Kidney tubule cell (primary cell): ENCODE data around the gene MAPKBP1.
A peak's percentile ranks its signal among the peaks of the same experiment; 100 is the strongest.

Source experiments
- DNase-seq: peaks from one replicate; pipeline ENCODE4 v3.0.0-alpha.2; 2018; ENCODE audit warnings: low spot score

The MAPKBP1 gene

DNA sequence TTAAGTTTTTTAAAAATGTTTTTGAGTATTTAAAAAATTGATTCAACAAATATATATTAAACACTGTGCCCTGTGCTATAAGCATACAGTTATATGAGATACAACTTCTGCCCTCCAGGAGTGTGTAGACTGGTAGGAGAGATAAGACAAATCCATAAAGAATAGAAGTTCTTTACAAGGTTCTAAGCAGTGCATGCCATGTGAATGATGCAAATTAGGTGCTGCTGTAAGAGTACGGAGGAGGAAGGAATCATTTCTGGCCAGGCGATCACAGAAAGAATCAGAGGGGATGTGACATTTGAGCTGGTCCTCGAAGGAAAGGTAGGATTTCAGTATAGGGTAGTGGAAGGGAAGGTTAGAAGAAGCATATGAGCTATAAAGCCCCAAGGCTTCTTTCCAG is 14.0 kb downstream of the MAPKBP1 start:
- no peak for DNase-seq

DNA sequence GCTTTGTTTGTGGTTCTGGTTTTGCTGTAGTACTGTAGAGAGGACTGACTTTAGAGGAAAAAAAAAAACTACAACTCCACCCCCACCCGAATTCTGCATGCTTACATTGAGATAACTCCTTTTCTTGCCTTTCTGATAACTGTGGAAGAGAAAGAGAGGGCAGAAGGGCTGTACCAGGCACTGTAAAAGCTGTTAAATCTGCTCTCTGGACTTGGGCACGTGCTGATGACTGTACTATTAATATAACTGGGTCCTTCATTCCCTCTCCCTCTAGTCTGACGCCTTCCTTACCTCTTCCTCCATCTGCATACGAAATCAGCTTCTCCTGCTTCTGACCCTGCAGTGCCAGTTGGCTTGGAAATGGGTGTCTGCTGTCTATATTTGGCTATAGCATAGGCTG is 15.0 kb downstream of the MAPKBP1 start:
- no peak for DNase-seq

DNA sequence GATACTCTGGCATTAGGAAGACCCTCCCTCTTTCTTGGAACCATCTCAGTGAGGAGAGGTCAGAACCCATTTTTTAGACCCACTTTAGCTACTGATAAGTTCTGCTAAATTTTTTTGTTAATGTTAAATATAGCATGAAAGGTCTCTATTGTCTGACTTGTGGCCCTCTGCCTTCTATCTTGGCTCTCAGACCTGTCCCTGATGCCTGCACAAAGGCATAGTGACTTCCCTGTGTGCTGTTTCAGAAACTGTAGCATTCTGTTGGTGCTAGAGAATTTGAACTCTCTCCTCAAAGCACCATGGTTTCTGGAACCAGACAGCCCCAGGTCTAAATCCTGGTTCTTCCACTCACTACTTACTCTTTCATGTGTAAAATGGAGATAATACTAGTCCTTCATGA is 15.4 kb downstream of the MAPKBP1 start:
- DNase-seq = no peak

DNA sequence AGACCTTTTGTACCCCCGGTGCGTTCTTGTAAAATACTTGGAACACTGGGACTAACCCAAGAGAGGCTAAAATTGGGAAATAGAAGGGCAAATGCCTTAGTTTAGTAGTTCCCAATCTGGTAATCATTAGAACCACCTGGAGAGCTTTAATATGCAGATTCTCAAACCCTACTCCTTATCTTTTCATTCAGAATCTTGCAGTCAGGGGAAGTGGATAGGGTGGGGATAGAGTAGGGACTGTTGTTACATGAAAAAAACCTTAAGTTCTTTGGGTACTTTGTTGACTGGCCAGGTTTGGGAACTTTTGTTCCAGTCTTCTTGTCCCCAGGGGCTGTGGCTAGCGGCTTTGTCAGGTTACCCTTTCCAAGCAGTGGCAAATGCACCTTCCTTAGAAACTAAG is 15.9 kb downstream of the MAPKBP1 start:
- DNase-seq = no peak

DNA sequence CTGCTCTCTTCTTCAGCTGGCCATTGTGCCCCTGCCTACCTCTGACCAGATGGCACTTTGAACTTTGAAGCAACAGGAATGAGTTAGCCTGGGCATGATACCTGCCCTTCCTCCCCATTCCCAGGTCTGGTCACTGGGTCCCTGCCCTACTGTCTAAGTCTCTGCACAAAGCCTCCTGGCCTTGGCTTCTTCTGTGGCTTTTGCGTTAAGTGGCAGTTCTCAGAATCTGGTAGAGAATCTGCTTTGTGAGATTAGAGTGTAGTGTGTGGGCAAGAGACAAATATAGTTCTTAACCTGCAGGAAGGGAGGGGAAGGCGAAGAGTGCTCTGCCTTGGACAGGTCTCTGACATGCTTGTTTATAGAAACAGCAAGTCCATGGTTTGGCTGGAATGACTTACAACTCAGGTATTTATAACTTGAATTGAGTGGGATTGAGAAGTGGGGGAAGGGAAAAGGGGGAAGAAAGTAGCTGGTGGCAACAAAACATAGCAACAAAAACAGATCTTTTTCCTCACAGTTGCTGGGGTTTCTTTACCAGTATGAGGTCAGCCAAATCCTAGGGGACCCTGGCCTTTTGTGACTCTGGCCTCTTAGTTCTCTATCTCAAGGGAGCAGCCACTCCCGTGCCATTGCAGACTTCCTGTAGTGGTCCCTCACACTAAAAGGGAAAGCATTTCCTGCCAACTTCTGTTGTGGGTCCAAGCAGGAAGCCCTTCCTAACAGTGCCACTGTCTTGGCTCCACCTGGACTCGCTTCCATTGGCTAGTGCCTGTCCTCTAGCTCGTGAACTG is 16.7 kb downstream of the MAPKBP1 start:
- peak; percentile 89 for DNase-seq

DNA sequence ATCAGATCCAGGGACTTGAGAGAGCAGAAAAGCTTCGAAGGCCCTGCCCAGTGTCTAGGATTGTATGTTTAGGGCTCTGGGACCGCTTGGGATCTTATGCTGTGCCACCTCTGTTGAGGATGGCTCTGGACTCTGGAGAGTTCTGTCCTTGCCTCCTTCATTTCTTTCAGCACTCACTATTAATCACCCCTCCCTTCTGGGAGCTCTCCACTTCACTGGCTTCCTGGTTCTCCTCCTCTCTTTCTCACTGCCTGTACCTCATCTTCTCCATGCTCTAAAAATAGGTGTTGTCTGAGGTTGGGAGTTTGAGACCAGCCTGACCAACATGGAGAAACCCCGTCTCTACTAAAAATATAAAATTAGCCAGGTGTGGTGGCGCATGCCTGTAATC is 17.3 kb downstream of the MAPKBP1 start:
- peak; percentile 40 for DNase-seq

DNA sequence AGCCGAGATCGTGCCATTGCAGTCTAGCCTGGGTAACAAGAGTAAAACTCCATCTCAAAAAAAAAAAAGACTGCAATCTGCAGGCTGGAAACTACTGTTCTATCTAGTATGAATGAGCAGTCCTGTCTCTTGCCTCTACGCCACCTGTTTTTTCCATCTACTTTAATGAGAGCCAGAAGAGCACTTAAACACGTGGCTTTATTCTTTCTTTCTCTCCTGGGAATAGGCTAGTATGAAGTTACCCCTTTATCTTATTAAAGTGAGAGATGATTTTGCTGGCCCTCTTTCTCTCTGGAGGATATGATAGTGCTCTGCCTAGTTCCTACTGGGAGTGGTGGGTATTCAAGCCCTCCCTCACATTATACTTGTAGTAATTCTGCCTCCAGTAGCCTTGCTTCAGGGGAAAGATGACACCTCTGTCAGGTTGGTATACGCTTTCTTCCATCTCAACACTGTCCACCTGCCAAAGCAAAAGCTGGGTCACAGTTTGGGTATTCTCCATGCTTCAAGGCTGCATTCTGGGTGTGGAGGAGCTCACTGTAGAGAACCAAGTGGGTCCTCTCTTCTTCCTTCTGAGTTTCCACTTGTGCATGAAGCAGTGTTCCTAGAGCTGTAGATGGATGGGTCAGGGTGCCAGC is 17.8 kb downstream of the MAPKBP1 start:
- no peak for DNase-seq

DNA sequence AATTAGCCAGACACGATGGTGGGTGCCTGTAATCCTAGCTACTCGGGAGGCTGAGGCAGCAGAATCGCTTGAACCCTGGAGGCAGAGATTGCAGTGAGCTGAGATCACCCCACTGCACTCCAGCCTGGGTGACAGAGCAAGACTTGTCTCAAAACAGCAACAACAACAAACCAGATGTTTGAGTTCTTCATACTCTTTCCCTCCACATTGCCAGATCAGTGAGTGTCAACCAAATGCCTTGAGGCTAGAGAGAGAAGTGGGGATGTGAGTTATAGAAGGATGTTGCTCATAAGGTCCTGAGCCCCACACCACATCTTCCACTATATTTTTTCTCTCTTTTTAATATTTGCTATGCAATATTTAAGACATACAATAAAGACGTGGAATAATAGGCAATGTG is 19.8 kb downstream of the MAPKBP1 start:
- DNase-seq = no peak

DNA sequence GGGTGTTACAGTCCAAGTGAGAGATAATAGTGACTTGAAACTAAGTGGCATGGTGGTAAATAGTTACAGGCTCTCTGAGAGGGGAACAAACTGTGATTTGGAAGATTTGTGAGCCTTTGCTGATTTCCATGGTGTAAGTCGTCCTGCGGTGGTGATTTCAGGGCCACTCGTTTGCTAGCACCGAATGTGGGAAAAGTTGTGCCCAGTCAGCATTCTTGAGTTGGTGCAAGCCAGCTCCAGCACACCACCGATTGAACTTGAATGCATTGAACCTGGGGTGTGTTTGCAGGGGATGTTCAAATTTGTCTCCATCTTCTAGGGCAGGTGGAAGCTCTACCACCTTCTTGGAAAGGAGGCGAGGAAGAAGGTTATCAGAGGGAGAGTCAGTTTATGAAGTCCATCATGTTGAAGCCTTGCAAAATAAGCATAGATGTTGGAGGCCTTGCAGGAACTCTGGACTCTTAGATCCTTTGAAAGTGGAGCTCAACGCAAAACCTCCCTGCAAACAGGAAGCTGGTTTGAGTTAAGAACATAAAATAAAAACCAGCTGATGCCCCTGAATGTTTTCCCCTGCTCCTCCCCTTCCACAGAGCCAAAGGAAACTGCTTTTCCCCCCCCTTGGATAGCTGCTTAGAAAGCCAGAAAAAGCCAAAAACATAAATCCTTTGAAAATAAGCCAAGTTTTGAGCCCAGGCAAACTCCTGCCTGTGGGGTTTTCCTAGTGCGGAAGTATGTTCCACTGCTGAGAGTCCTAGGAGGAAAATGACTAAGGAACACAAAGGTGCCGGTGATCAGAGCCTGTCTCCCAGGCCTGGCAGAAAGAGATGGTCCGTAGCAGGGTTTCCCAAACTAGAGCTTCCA is 21.9 kb downstream of the MAPKBP1 start:
- peak; percentile 49 for DNase-seq

DNA sequence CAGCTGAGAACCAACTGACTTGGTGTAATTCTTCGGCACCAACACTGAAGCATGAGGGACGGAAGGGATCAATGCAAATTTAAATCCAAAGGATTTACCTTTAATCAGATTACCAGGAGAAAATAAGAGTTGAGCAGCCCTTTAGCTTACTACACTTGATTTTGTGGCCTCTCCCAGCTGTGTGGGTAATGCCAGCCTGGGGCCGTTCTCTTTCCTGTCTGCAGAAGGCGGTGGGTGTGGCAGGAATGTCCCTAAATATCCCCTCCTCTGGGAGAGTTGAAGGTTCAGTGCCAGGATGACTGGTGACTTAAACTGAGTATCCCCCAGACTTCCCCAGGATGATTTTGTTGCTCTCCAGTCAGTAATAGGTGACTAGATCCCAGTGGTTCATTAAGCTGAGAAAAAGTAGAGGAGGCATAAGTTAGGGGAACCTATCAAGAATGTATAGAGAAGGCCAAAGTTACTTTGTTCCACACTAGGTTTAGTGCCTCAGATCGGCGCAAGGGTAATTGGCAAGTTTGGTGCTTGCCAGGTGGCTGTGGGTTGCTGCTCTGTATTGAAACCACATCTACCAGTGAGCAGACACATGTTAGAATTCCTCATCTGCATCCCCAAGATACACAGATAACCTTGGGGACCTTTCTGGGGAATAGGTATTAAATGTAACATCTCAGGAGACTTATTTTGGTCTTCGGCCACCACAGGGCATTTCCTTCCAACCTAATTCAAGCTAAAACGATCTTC is 23.1 kb downstream of the MAPKBP1 start:
- DNase-seq = no peak

DNA sequence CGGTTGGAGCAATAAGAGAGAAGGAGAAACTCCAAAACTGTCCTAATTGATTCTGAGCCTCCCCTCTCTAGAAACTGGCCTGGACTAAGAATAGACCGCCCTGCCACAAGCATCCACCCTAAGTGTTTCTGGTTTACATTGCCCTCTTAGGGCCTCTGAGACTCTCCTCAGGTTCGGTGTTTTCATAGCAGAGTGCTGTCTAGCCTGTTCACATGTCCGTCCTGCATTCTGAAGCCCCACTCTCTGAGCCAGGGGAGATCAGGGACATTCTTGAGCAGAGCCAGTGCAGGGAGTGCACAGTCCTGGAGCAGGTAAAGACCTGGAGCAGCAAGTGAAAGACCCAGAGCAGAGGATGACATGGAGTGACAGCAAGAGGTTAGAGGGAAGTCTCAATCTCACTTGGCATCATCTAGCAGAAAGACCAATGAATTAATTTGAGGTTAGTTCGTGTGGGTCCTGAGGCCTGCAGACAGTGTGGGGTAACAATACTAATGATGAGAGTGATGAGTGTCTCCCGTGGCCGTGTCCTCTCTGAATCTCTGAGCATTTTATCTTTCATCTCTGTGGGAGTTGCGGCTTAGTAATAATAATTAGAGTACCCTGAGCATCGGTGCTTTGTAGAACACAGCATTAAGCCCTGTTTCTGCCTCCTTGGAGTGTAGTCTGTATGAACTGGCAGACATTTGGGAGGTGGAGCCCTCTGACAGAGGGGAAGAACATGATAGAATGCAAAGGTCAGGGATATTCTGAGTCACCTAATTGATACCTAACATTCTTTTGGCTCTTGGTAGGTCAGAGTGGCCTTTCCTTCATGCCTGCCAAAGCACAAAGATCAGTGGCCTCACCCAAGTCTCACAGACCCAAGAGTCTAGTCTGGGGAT is 24.6 kb downstream of the MAPKBP1 start:
- DNase-seq = peak; percentile 76

DNA sequence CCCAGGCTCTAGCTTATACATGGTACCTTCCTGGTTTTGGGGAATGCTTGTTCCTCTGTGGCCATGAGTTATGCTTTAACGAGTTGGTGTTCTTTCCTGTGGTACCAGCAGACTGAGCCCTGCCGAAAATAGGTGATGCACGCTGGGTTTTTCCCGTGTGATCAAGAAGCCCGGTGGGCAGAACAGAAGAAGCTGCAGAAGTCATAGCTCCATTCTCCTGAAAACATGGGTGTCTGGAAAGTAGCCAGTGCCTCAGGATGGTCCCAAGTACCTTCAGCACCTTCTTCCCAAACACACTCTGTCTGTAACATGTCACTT is 25.2 kb downstream of the MAPKBP1 start:
- DNase-seq = no peak

DNA sequence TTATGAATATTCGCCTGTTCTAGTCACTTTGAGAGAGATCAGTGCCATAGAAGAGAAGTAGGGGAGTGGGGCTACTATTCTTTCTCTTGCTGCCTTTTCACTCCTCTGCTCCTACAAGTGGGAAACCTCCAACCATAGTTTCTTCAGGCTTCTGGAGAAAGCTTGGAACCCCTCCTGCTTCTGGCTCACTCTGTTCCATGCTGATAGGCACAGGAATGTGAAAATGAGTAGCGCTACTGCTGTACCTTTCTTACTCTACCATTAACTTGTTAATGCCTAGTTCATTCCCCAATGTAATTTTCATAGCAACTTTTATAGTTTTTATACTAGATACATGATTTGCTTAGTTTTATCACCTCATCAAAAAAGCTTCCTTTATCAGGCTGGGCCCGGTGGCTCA is 26.9 kb downstream of the MAPKBP1 start:
- DNase-seq = peak; percentile 62

DNA sequence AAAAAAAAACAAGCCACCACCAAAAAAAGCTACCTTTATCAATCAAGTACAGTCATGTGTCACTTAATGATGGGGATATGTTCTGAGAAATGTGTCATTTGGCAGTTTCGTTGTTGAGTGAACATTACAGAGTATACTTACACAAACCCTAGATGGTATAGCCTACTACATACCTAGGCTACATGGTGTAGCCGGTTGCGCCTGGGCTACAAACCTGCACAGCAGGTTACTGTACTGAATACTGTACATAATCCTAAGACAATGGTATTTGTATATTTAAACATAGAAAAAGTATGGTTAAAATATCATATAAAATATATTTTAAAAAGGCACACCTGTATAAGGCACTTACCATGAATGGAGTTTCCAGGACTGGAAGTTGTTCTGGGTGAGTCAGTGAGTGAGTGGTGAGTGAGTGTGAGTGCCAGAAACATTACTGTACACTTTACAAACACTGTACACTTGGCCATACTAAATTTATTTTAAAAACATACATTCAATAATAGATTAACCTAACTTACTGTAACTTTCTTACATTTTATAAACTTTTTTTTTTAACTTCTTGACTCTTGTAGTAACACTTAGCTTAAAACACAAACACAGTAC is 27.7 kb downstream of the MAPKBP1 start:
- peak; percentile 63 for DNase-seq

DNA sequence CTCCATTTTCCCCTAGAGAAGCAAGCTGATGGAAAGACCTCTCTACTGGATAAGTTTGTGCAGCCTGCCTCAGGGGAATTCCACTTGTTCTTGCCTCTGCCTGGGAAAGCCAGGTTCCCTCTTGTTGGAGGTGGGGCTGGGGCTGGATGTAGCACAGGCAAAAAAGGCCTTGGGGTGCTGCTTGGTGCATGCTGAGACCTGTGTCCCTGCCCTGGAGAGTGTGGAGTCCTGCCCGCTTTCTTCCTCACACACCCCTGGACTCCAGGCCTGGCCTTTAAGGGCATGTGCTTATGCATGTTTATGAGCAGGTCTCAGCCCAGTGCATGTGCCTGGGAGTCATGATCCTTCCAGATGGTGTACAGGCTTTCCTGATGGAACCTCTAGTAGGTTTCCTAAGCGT is 30.1 kb downstream of the MAPKBP1 start:
- no peak for DNase-seq

DNA sequence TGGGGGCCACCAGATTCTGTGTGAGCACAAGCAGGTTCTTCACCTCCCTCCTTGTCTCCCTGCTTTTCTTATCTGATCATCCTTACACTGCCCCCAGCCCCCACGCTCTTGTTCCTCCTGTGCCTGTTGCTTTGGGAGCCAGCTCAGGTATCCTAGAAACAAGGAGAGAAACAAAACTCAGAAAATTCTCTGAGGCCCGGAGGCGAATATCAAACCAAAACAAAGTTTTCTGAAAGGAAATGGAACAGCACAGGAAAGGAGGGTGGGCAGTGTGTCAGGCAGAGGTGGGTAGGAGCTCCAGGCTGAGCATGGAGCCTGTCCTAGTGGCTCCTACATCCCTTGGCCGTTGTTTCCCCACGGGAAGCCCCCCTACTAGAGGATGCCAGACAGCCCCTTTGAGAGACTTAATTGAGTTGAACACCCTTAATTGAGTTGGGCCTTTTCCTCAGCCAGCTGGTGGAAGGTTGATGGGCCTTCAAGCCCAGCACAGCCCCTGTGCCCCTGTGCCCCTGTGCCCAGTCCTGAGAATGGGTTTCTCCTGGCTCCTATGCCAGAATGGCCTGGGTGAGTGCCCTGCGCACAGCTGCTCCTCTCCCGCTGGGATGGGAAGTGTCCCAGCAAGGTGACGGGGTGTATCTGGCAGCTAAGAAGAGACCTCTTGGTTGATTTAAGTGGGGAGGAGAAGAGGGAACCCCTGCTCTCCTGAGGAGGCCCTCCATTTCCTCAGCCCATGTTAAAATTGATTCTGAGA is 30.8 kb downstream of the MAPKBP1 start:
- DNase-seq = no peak

DNA sequence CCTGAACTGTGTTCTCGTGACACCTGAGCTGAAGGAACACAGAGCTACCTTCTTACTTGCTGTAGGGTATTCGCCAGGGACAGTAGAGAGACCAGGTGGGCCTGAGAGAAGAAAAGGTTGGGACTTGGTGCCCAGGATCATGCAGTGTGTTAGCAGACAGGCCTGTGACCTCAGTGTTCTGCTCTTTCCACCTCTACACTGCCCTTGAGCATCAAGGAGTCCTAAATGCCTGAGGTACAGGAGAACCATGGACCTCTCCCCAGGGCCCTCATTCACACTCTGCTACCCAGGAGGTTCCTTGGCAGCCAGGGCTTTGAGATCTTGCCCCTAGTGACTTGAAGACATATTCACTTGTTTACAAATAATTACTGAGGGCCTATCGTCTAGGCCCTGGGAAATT is 31.4 kb downstream of the MAPKBP1 start:
- DNase-seq = no peak

DNA sequence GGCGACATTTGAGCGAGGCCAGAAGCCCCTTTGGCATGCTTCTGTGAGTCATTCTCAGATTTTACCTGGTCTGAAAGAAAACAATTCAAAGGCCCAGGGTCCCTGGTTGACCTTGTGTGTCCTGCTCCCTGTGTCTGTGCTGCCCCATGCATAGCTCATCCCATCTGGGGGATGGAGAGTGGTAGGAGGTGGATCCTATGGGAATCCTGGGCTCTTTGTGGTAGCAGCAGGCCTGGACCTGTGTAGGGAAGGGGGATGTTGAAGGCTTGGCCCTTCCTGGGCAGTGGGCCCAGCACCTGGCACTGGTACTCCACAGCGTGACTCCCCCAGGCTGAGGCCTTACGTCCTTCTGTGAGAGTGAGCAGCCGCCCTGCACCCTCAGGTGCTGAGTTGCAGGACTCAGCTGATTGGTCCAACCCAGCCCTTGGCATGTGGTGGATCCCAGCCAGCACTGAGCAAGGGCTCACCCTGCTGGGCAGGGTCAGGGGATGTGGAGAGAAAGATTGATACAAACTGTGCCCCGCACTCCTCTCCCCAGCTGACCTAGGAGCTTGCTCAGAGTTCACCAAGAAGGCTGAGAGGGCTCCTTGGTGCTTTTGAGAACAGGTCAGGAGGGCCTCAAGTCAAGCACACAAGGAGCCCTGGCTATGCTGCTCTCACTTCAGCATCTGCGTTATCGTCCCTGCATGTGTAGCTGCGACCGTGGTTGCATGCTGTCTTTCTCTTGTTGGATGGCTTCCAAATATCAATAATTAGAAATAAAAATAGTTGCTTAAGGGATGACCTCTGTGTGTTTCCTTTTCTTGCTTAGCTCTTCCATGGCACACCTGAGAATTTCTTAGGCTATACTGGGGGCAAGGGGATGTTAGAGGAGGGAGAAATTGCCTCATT is 32.3 kb downstream of the MAPKBP1 start:
- peak; percentile 79 for DNase-seq

DNA sequence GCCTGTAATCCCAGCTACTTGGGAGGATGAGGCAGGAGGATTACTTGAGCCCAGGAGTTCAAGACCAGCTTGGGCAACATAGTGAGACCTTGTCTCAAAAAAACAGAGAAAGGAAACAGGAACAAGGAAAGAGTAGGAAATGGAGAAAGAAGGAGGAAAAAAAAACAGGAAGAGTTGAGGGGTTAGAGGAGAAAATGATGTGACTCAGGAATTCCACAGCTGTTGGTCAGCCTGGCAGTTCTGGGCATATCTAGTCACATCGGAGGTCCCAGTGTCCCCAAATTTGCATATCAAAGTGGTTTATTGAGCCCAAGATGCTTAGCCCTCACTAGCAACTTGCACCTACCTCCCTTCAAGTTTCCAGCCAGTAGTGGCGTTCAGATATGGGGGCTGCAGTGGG is 34.8 kb downstream of the MAPKBP1 start:
- DNase-seq = peak; percentile 62
